HG03575 (cell line): ENCODE results near the gene SPTBN5.

Experiments
- ATAC-seq: cut with Tn5 transposase; IDR thresholded peaks from one replicate; pipeline ENCODE4 v1.9.1; 2021; ENCODE audit not compliant: unreplicated experiment, insufficient number of reproducible peaks, low FRiP score; ENCODE audit errors: extremely low read depth

The SPTBN5 gene

GRCh38 chr15:41907141-41907540 lies 13.3 kb upstream of the SPTBN5 start:
- no peak for ATAC-seq

GRCh38 chr15:41906608-41907007 lies 12.8 kb upstream of the SPTBN5 start:
- no peak for ATAC-seq

GRCh38 chr15:41905036-41905793 lies 11.4 kb upstream of the SPTBN5 start:
- ATAC-seq = no peak

- ATAC-seq = no peak
These were observed 10.7 kb upstream of the SPTBN5 start for GRCh38 chr15:41904541-41905005.

- no peak for ATAC-seq
These were observed 9.9 kb upstream of the SPTBN5 start for GRCh38 chr15:41903782-41904181.

GRCh38 chr15:41901431-41901830 lies 7.6 kb upstream of the SPTBN5 start:
- ATAC-seq = no peak

GRCh38 chr15:41900526-41901380 lies 6.9 kb upstream of the SPTBN5 start:
- no peak for ATAC-seq

- ATAC-seq = no peak
These were observed 6.1 kb upstream of the SPTBN5 start for GRCh38 chr15:41899854-41900442.

GRCh38 chr15:41897363-41897799 lies 3.5 kb upstream of the SPTBN5 start:
- no peak for ATAC-seq

- no peak for ATAC-seq
These were observed 2.7 kb upstream of the SPTBN5 start for GRCh38 chr15:41896566-41896965.

GRCh38 chr15:41895957-41896356 lies 2.1 kb upstream of the SPTBN5 start:
- no peak for ATAC-seq

GRCh38 chr15:41895491-41895890 lies 1.6 kb upstream of the SPTBN5 start:
- ATAC-seq = no peak

- no peak for ATAC-seq
These were observed 1.1 kb upstream of the SPTBN5 start for GRCh38 chr15:41894791-41895463.

- ATAC-seq = no peak
These were observed 468 bp upstream of the SPTBN5 start for GRCh38 chr15:41894251-41894790.

- no peak for ATAC-seq
These were observed 1.0 kb downstream of the SPTBN5 start for GRCh38 chr15:41892621-41893421.

GRCh38 chr15:41891946-41892345 lies 1.9 kb downstream of the SPTBN5 start:
- ATAC-seq = no peak

GRCh38 chr15:41891226-41891625 lies 2.6 kb downstream of the SPTBN5 start:
- ATAC-seq = no peak

GRCh38 chr15:41890050-41890690 lies 3.7 kb downstream of the SPTBN5 start:
- ATAC-seq = no peak
